ENCODE data around the gene NCKAP5L. TPM values are rescaled to one million over a fixed set of nuclear protein-coding genes. Genes with fewer than 3 reads are reported as not detected.

Gene NCKAP5L
- total RNA-seq, 1 donor from 2014 or later = 4.8 TPM

- peaks cover 32% of the 10 kb centered on the region for H3K4me1 Mint-ChIP-seq
- no peak overlapping the region for H3K27ac Mint-ChIP-seq
- intact Hi-C loops (cut with micrococcal nuclease) = no loop called here
- no peak overlapping the region for H3K4me3 Mint-ChIP-seq
- no peak for DNase-seq
- peaks cover 2% of the 10 kb centered on the region for H3K36me3 Mint-ChIP-seq (ENCODE audit: low read depth)
- H3K27me3 Mint-ChIP-seq = peaks cover 13% of the 10 kb centered on the region
- no peaks in the 10 kb centered on the region for H3K9me3 Mint-ChIP-seq
These were observed 3.8 kb downstream of the NCKAP5L start for GRCh38 chr12:49824416-49824815.

- H3K27me3 Mint-ChIP-seq = peaks cover 10% of the 10 kb centered on the region
- H3K4me3 Mint-ChIP-seq = no peak overlapping the region
- no peak overlapping the region for H3K27ac Mint-ChIP-seq
- no peaks in the 10 kb centered on the region for H3K9me3 Mint-ChIP-seq
- H3K4me1 Mint-ChIP-seq = peaks cover 28% of the 10 kb centered on the region
- peaks cover 2% of the 10 kb centered on the region for H3K36me3 Mint-ChIP-seq (ENCODE audit: low read depth)
- DNase-seq = no peak
- intact Hi-C loops (cut with micrococcal nuclease) = no loop called here
These were observed 4.3 kb downstream of the NCKAP5L start for GRCh38 chr12:49823951-49824350.

GRCh38 chr12:49823350-49823749, 4.9 kb downstream of the NCKAP5L start:
- intact Hi-C loops (cut with micrococcal nuclease) = no loop called here
- no peaks in the 10 kb centered on the region for H3K36me3 Mint-ChIP-seq (ENCODE audit: low read depth)
- H3K27me3 Mint-ChIP-seq = peaks cover 7% of the 10 kb centered on the region
- H3K4me1 Mint-ChIP-seq = peaks cover 22% of the 10 kb centered on the region
- H3K9me3 Mint-ChIP-seq = no peaks in the 10 kb centered on the region
- H3K27ac Mint-ChIP-seq = no peak overlapping the region
- no peak for DNase-seq
- no peak overlapping the region for H3K4me3 Mint-ChIP-seq

GRCh38 chr12:49821373-49822287, 6.6 kb downstream of the NCKAP5L start:
- H3K9me3 Mint-ChIP-seq = no peaks in the 10 kb centered on the region
- peak overlapping the region; percentile 67 for H3K27ac Mint-ChIP-seq
- H3K27me3 Mint-ChIP-seq = peaks cover 2% of the 10 kb centered on the region
- H3K4me1 Mint-ChIP-seq = peaks cover 17% of the 10 kb centered on the region
- H3K36me3 Mint-ChIP-seq (ENCODE audit: low read depth) = no peaks in the 10 kb centered on the region
- H3K4me3 Mint-ChIP-seq = peak overlapping the region; percentile 31
- no peak for DNase-seq
- intact Hi-C loops (cut with micrococcal nuclease) = no loop called here

GRCh38 chr12:49819786-49820185, 8.4 kb downstream of the NCKAP5L start:
- H3K36me3 Mint-ChIP-seq (ENCODE audit: low read depth) = no peaks in the 10 kb centered on the region
- DNase-seq = no peak
- H3K4me3 Mint-ChIP-seq = no peak overlapping the region
- peaks cover 17% of the 10 kb centered on the region for H3K4me1 Mint-ChIP-seq
- intact Hi-C loops (cut with micrococcal nuclease) = no loop called here
- H3K27me3 Mint-ChIP-seq = no peaks in the 10 kb centered on the region
- H3K9me3 Mint-ChIP-seq = no peaks in the 10 kb centered on the region
- H3K27ac Mint-ChIP-seq = peak overlapping the region; percentile 58

- H3K9me3 Mint-ChIP-seq = no peaks in the 10 kb centered on the region
- H3K36me3 Mint-ChIP-seq (ENCODE audit: low read depth) = no peaks in the 10 kb centered on the region
- H3K4me1 Mint-ChIP-seq = peaks cover 17% of the 10 kb centered on the region
- no peak overlapping the region for H3K27ac Mint-ChIP-seq
- intact Hi-C loops (cut with micrococcal nuclease) = no loop called here
- H3K27me3 Mint-ChIP-seq = no peaks in the 10 kb centered on the region
- H3K4me3 Mint-ChIP-seq = no peak overlapping the region
- no peak for DNase-seq
These were observed 9.8 kb downstream of the NCKAP5L start for GRCh38 chr12:49818241-49818895.

- Mint-ChIP-seq H3K27ac (no peak overlapping the region), H3K36me3 (ENCODE audit: low read depth) (no peaks in the 10 kb centered on the region), H3K27me3 (no peaks in the 10 kb centered on the region), H3K4me1 (peaks cover 4% of the 10 kb centered on the region), H3K9me3 (no peaks in the 10 kb centered on the region), H3K4me3 (no peak overlapping the region)
- DNase-seq = no peak
- intact Hi-C loops (cut with micrococcal nuclease) = no loop called here
These were observed 15.1 kb downstream of the NCKAP5L start for GRCh38 chr12:49813131-49813530.

- DNase-seq = no peak
- no peak overlapping the region for H3K27ac Mint-ChIP-seq
- H3K36me3 Mint-ChIP-seq (ENCODE audit: low read depth) = no peaks in the 10 kb centered on the region
- peaks cover 4% of the 10 kb centered on the region for H3K4me1 Mint-ChIP-seq
- intact Hi-C loops (cut with micrococcal nuclease) = no loop called here
- no peak overlapping the region for H3K4me3 Mint-ChIP-seq
- no peaks in the 10 kb centered on the region for H3K27me3 Mint-ChIP-seq
- no peaks in the 10 kb centered on the region for H3K9me3 Mint-ChIP-seq
These were observed 16.2 kb downstream of the NCKAP5L start for GRCh38 chr12:49811961-49812401.

- Mint-ChIP-seq H3K4me3 (no peak overlapping the region), H3K27ac (no peak overlapping the region), H3K27me3 (no peaks in the 10 kb centered on the region), H3K9me3 (no peaks in the 10 kb centered on the region), H3K36me3 (ENCODE audit: low read depth) (no peaks in the 10 kb centered on the region), H3K4me1 (peaks cover 4% of the 10 kb centered on the region)
- intact Hi-C loops (cut with micrococcal nuclease) = no loop called here
- no peak for DNase-seq
These were observed 17.1 kb downstream of the NCKAP5L start for GRCh38 chr12:49811136-49811535.

GRCh38 chr12:49809906-49810389, 18.3 kb downstream of the NCKAP5L start:
- H3K9me3 Mint-ChIP-seq = no peaks in the 10 kb centered on the region
- H3K4me3 Mint-ChIP-seq = no peak overlapping the region
- no peaks in the 10 kb centered on the region for H3K27me3 Mint-ChIP-seq
- intact Hi-C loops (cut with micrococcal nuclease) = no loop called here
- no peaks in the 10 kb centered on the region for H3K36me3 Mint-ChIP-seq (ENCODE audit: low read depth)
- H3K4me1 Mint-ChIP-seq = peaks cover 4% of the 10 kb centered on the region
- no peak overlapping the region for H3K27ac Mint-ChIP-seq
- DNase-seq = no peak

GRCh38 chr12:49809381-49809905, 18.8 kb downstream of the NCKAP5L start:
- intact Hi-C loops (cut with micrococcal nuclease) = no loop called here
- no peaks in the 10 kb centered on the region for H3K36me3 Mint-ChIP-seq (ENCODE audit: low read depth)
- DNase-seq = no peak
- H3K27me3 Mint-ChIP-seq = no peaks in the 10 kb centered on the region
- no peaks in the 10 kb centered on the region for H3K9me3 Mint-ChIP-seq
- peaks cover 4% of the 10 kb centered on the region for H3K4me1 Mint-ChIP-seq
- no peak overlapping the region for H3K27ac Mint-ChIP-seq
- no peak overlapping the region for H3K4me3 Mint-ChIP-seq

GRCh38 chr12:49808686-49809380, 19.4 kb downstream of the NCKAP5L start:
- H3K36me3 Mint-ChIP-seq (ENCODE audit: low read depth) = no peaks in the 10 kb centered on the region
- H3K27ac Mint-ChIP-seq = no peak overlapping the region
- H3K4me3 Mint-ChIP-seq = no peak overlapping the region
- no peaks in the 10 kb centered on the region for H3K27me3 Mint-ChIP-seq
- intact Hi-C loops (cut with micrococcal nuclease) = no loop called here
- H3K9me3 Mint-ChIP-seq = no peaks in the 10 kb centered on the region
- peaks cover 4% of the 10 kb centered on the region for H3K4me1 Mint-ChIP-seq
- DNase-seq = no peak

GRCh38 chr12:49807991-49808580, 20.1 kb downstream of the NCKAP5L start:
- Mint-ChIP-seq H3K27me3 (no peaks in the 10 kb centered on the region), H3K27ac (no peak overlapping the region), H3K9me3 (no peaks in the 10 kb centered on the region), H3K36me3 (ENCODE audit: low read depth) (no peaks in the 10 kb centered on the region), H3K4me3 (no peak overlapping the region), H3K4me1 (peaks cover 4% of the 10 kb centered on the region)
- DNase-seq = no peak
- intact Hi-C loops (cut with micrococcal nuclease) = no loop called here

Data from activated CD4-positive, alpha-beta T cell treated with anti-CD3 and anti-CD28 coated beads, Interleukin-2, amount 10 ng/mL, durations not matched to agents 24 days and 14 days (primary cell).